K562 (cell line): ENCODE data around the gene ARHGEF7. TPM values are rescaled to one million over a fixed set of nuclear protein-coding genes. Genes with fewer than 3 reads are reported as not detected.

Experiments used
- ATAC-seq: fragments of 200-7000 bp; cut with Tn5 transposase; 3 replicates; pipeline ENCODE4 v1.9.1; 2020; ENCODE audit warnings: moderate library complexity
- BruUV-seq: library from RNA; stranded (reverse); fragments of 400-500 nt; replicated peaks from 2 replicates; lab custom pipeline; 2021; lab: Mats Ljungman, UMichigan
- CTCF ChIA-PET: fragments of 300-600 bp; formaldehyde crosslinking; extraction: SDS; loops from one replicate; lab custom pipeline; 2021; ENCODE audit warnings: low intra/inter-chr PET ratio; lab: Yijun Ruan, JAX
- POLR2A ChIA-PET: fragments of 300-600, 350-650 bp; sonication (Branson Sonifier 250); formaldehyde crosslinking; extraction: SDS; loops from one replicate; lab custom pipeline; 2021; ENCODE audit warnings: antibody characterized with exemption, inconsistent platforms; lab: Yijun Ruan, JAX
- DNase-seq, 4 experiments: peaks; one replicate each; pipeline versions ENCODE4 v3.0.0 to v3.0.0-alpha.2; 2011 to 2018; ENCODE audit warnings: low spot score in 3 of 4, mixed read lengths in 3 of 4; ENCODE audit errors: extremely low read depth in 1 of 4
- FAIRE-seq: peaks from 2 replicates; lab custom pipeline; 2011; peaks lifted over from hg19 to GRCh38; lab: Jason Lieb, UNC
- H2AFZ ChIP-seq: 2 replicates; pipeline ENCODE4 v1.6.0; 2011; ENCODE audit warnings: low read depth, low read length, control low read depth, inconsistent platforms
- H3K27ac ChIP-seq: fragments of 200-600 bp; 3 replicates; pipeline ENCODE4 v1.8.0; 2011; ENCODE audit warnings: low read depth, mild to moderate bottlenecking, control low read depth, inconsistent platforms, low read length, moderate library complexity, mixed read lengths; ENCODE audit errors: extremely low read depth
- H3K27me3 ChIP-seq, 2 experiments: fragments of 300-600 bp in 1 of 2; 2 replicates in 1 of 2; 3 replicates in 1 of 2; pipeline versions ENCODE4 v1.6.0 to v1.8.0; 2011; ENCODE audit warnings: inconsistent platforms in 2 of 2, low read length in 2 of 2, mild to moderate bottlenecking in 1 of 2, mixed read lengths in 1 of 2, moderate library complexity in 1 of 2; ENCODE audit not compliant: control insufficient read depth in 2 of 2, insufficient read depth in 2 of 2
- H3K36me3 ChIP-seq: fragments of 300-600 bp; 3 replicates; pipeline ENCODE4 v1.8.0; 2011; ENCODE audit warnings: mild to moderate bottlenecking, low read length, inconsistent platforms; ENCODE audit not compliant: control insufficient read depth, insufficient read depth
- H3K4me1 ChIP-seq, 2 experiments: fragments of 200-600 bp in 1 of 2; replicated peaks in 1 of 2; 2 replicates in 1 of 2; 3 replicates in 1 of 2; pipeline versions ENCODE4 v1.5.1 to v1.8.0; 2011; ENCODE audit warnings: inconsistent platforms in 2 of 2, low read length in 2 of 2, mild to moderate bottlenecking in 1 of 2, mixed read lengths in 1 of 2, moderate library complexity in 1 of 2; ENCODE audit not compliant: control insufficient read depth in 2 of 2, insufficient read depth in 2 of 2
- H3K4me2 ChIP-seq: 2 replicates; pipeline ENCODE4 v1.6.1; 2011; ENCODE audit warnings: low read length, control low read depth, inconsistent platforms, mixed read lengths; ENCODE audit not compliant: insufficient read depth
- H3K4me3 ChIP-seq: fragments of 200-600 bp; sonication (generic), shearing (Covaris generic); 2 replicates; pipeline ENCODE4 v1.5.1; 2016; ENCODE audit warnings: control low read depth, inconsistent platforms
- H3K79me2 ChIP-seq: fragments of 200-600 bp; 3 replicates; pipeline ENCODE4 v1.8.0; 2011; ENCODE audit warnings: low read length, inconsistent platforms; ENCODE audit not compliant: control insufficient read depth, insufficient read depth
- H3K9ac ChIP-seq, 2 experiments: 2 replicates each; pipeline versions ENCODE4 v1.6.0 to v1.6.1; 2011; ENCODE audit warnings: low read depth in 2 of 2, low read length in 2 of 2, control low read depth in 1 of 2, inconsistent platforms in 1 of 2, mild to moderate bottlenecking in 1 of 2, mixed read lengths in 1 of 2; ENCODE audit not compliant: insufficient read depth in 1 of 2
- H3K9me1 ChIP-seq: one replicate; pipeline ENCODE4 v1.6.0; 2011; ENCODE audit warnings: inconsistent platforms, mild to moderate bottlenecking, low read length, moderate library complexity; ENCODE audit not compliant: control insufficient read depth, insufficient read depth
- H3K9me3 ChIP-seq: replicated peaks from 2 replicates; pipeline ENCODE4 v1.5.1; 2011; ENCODE audit warnings: low read depth, low read length, inconsistent platforms; ENCODE audit not compliant: control insufficient read depth, insufficient read depth
- H4K20me1 ChIP-seq: replicated peaks from 2 replicates; pipeline ENCODE4 v1.6.1; 2011; ENCODE audit warnings: low read length, inconsistent platforms, mixed read lengths; ENCODE audit not compliant: control insufficient read depth, insufficient read depth
- CREM ChIP-seq: IDR thresholded peaks from 2 replicates; pipeline ENCODE4 v1.6.1; 2014; ENCODE audit warnings: antibody characterized with exemption, low read depth
- E2F6 ChIP-seq, 2 experiments: IDR thresholded peaks; 2 replicates each; pipeline ENCODE4 v1.6.1; 2011; ENCODE audit warnings: borderline replicate concordance in 1 of 2, control low read depth in 1 of 2, low read depth in 1 of 2, low read length in 1 of 2, mild to moderate bottlenecking in 1 of 2, mixed read lengths in 1 of 2, moderate library complexity in 1 of 2; ENCODE audit not compliant: insufficient read depth in 1 of 2, insufficient read length in 1 of 2, poor library complexity in 1 of 2, severe bottlenecking in 1 of 2; ENCODE audit errors: extremely low read depth in 1 of 2
- ZBTB11 ChIP-seq, 3 experiments: fragments of 200-800 bp in 1 of 3; fragments of 250-450 bp in 1 of 3; fragments of 450-650 bp in 1 of 3; sonication (Bioruptor Pico) in 1 of 3; sonication (Bioruptor generic) in 1 of 3; formaldehyde crosslinking in 1 of 3; IDR thresholded peaks; 2 replicates each; pipeline versions ENCODE4 v1.6.1 to v1.8.0; 2016 to 2022; ENCODE audit warnings: mild to moderate bottlenecking in 2 of 3, missing genetic modification characterization in 2 of 3, missing compliant biosample characterization in 1 of 3, moderate library complexity in 1 of 3
- WGBS: fragments of 100-300 bp; shearing (Covaris generic); methylation state at CpG from one replicate; pipeline ENCODE4 v1.1.6; 2016; ENCODE audit warnings: low coverage, mixed read lengths; ENCODE audit not compliant: insufficient coverage; ENCODE audit errors: missing lambda C conversion rate; 5-methylcytosine and 5-hydroxymethylcytosine counted together
- in situ Hi-C: fragments of 300-500 bp; cut with MboI; formaldehyde crosslinking; loops from 4 replicates; pipeline ENCODE4 v1.15.0; 2018; ENCODE audit warnings: inconsistent platforms, mixed read lengths
- intact Hi-C: fragments of 100-400 bp; cut with micrococcal nuclease; formaldehyde crosslinking; loops from 2 replicates; pipeline ENCODE4 v1.14.2; 2022
- polyA plus RNA-seq, 8 experiments: library from polyadenylated mRNA; depleted of rRNA in 4 of 8; stranded (reverse) in 5 of 8; unstranded in 3 of 8; fragments of >200 nt; fragmentation: Nextera tagmentation in 2 of 8; fragmentation: Illumina TruSeq in 1 of 8; extraction: Ambion mirVana in 2 of 8; extraction: Trizol in 1 of 8; gene quantifications; 2 replicates each; pipeline versions ENCODE4 v1.2.1 to v1.2.3, GENCODE V29; 2011 to 2014; ENCODE audit warnings: inconsistent platforms in 1 of 8, missing spikeins in 1 of 8
- total RNA-seq, 7 experiments: library from RNA; depleted of rRNA in 6 of 7; stranded (reverse); fragments of >200 nt in 6 of 7; fragmentation: Illumina TruSeq in 2 of 7; extraction: Trizol in 2 of 7; gene quantifications; 2 replicates each; pipeline versions ENCODE4 v1.2.1 to v1.2.3, GENCODE V29; 2011 to 2021; ENCODE audit warnings: low replicate concordance in 1 of 7

The ARHGEF7 gene
- total and polyA plus RNA-seq, 9 of the 15 experiments (the other 6 are each of a cell fraction or from before 2014, with no cell fraction given): 2.1 to 26.8 (median 17.5) TPM

GRCh38 chr13:111114362-111115060, 599 bp upstream of the ARHGEF7 start:
- Histone ChIP-seq H3K4me1 (peaks cover 0 to 14% of the 10 kb centered on the region in 2 experiments; a peak in 2 of 5 replicates), H2AFZ (no peak overlapping the region), H3K9me1 (no peaks in the 10 kb centered on the region), H3K4me2 (peak overlapping the region; percentile 18; the same call in 1 of the 2 replicates), H3K27ac (no peak overlapping the region), H3K4me3 (peak overlapping the region; percentile 10; the same call in 1 of the 2 replicates), H3K9ac (no peak overlapping the region), H4K20me1 (no peaks in the 10 kb centered on the region; the same call in 1 of the 2 replicates), H3K36me3 (no peaks in the 10 kb centered on the region), H3K79me2 (no peaks in the 10 kb centered on the region), H3K27me3 (peaks cover 36 to 44% of the 10 kb centered on the region in 2 experiments), H3K9me3 (no peaks in the 10 kb centered on the region)
- in situ Hi-C loops: no loop called here
- ChIA-PET CTCF (no interaction called here), POLR2A (no interaction called here)
- intact Hi-C loops: no loop called here
- ATAC-seq (peak; percentile 67), FAIRE-seq (no peak), DNase-seq (no peak)
- 13% methylated on average over 30 of the region's 56 CpGs for WGBS
- TF ChIP-seq ZBTB11 (CRISPR knock-in tag; IDR thresholded peaks at IDR 0.05): no peak
- no peak for TF ChIP-seq E2F6 (IDR thresholded peaks at IDR 0.05; ENCODE audit: borderline replicate concordance in 1 of 2, extremely low read depth in 1 of 2, insufficient read depth in 1 of 2, insufficient read length in 1 of 2, low read depth in 1 of 2, low read length in 1 of 2, poor library complexity in 1 of 2, severe bottlenecking in 1 of 2)
- no peak for TF ChIP-seq CREM
- BruUV-seq: no TSS peak
